Astrocyte (in vitro differentiated cells and primary cell): ENCODE measurements around the gene CHRDL2.

Source experiments
- EZH2 ChIP-seq: IDR thresholded peaks from 2 replicates; pipeline ENCODE4 v1.6.1; 2012; ENCODE audit warnings: mild to moderate bottlenecking, low read length, inconsistent platforms; ENCODE audit not compliant: insufficient read depth
- TF ChIP-seq, protein P1 (sequence below): IDR thresholded peaks from 2 replicates; pipeline ENCODE4 v1.5.1; 2011; ENCODE audit warnings: low read depth, mild to moderate bottlenecking, inconsistent platforms, low read length, moderate library complexity; ENCODE audit not compliant: insufficient read depth

- TF ChIP-seq, protein P1, sequence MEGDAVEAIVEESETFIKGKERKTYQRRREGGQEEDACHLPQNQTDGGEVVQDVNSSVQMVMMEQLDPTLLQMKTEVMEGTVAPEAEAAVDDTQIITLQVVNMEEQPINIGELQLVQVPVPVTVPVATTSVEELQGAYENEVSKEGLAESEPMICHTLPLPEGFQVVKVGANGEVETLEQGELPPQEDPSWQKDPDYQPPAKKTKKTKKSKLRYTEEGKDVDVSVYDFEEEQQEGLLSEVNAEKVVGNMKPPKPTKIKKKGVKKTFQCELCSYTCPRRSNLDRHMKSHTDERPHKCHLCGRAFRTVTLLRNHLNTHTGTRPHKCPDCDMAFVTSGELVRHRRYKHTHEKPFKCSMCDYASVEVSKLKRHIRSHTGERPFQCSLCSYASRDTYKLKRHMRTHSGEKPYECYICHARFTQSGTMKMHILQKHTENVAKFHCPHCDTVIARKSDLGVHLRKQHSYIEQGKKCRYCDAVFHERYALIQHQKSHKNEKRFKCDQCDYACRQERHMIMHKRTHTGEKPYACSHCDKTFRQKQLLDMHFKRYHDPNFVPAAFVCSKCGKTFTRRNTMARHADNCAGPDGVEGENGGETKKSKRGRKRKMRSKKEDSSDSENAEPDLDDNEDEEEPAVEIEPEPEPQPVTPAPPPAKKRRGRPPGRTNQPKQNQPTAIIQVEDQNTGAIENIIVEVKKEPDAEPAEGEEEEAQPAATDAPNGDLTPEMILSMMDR, result no peak
- TF ChIP-seq EZH2, result no peak
Measured at GRCh38 chr11:74707602-74708510, 23.4 kb downstream of the CHRDL2 start.
